HepG2 (cell line): Measurements from ENCODE around the gene LRRN3. TPM values are rescaled to one million over a fixed set of nuclear protein-coding genes. Genes with fewer than 3 reads are reported as not detected.

Source experiments
- ATAC-seq: fragments of 200-7000 bp; cut with Tn5 transposase; 3 replicates; pipeline ENCODE4 v1.9.1; 2020; ENCODE audit warnings: mild to moderate bottlenecking, moderate library complexity
- BruUV-seq: library from RNA; stranded (reverse); fragments of 400-500 nt; replicated peaks from 2 replicates; lab custom pipeline; 2021; lab: Mats Ljungman, UMichigan
- CTCF ChIA-PET: fragments of 300-600 bp; formaldehyde crosslinking; extraction: SDS; loops from one replicate; lab custom pipeline; 2021; ENCODE audit warnings: low total read pairs, inconsistent platforms, low intra/inter-chr PET ratio; lab: Yijun Ruan, JAX
- POLR2A ChIA-PET: fragments of 350-600 bp; sonication (Branson Sonifier 250); formaldehyde crosslinking; loops from one replicate; lab custom pipeline; 2020; ENCODE audit warnings: antibody characterized with exemption, inconsistent platforms; lab: Yijun Ruan, JAX
- DNase-seq: peaks from one replicate; pipeline ENCODE4 v3.0.0-alpha.2; 2015; ENCODE audit warnings: low spot score
- FAIRE-seq: peaks from 3 replicates; lab custom pipeline; 2011; peaks lifted over from hg19 to GRCh38; lab: Jason Lieb, UNC
- H2AFZ ChIP-seq: one replicate; pipeline ENCODE4 v1.6.1; 2011; ENCODE audit warnings: low read length, inconsistent platforms
- H3K27ac ChIP-seq: fragments of 300-600 bp; 3 replicates; pipeline ENCODE4 v1.8.0; 2011; ENCODE audit warnings: mixed run types, mild to moderate bottlenecking, mixed read lengths, low read length, inconsistent platforms; ENCODE audit not compliant: insufficient read depth; ENCODE audit errors: extremely low read length
- H3K27me3 ChIP-seq, 2 experiments: fragments of 200-600 bp in 1 of 2; 2 replicates in 1 of 2; 3 replicates in 1 of 2; pipeline versions ENCODE4 v1.6.0 to v1.8.0; 2011; ENCODE audit warnings: low read length in 2 of 2, mild to moderate bottlenecking in 2 of 2, moderate library complexity in 2 of 2, inconsistent platforms in 1 of 2; ENCODE audit not compliant: insufficient read depth in 2 of 2, control insufficient read depth in 1 of 2
- H3K36me3 ChIP-seq, 2 experiments: fragments of 200-600 bp in 1 of 2; replicated peaks in 1 of 2; 2 replicates in 1 of 2; 3 replicates in 1 of 2; pipeline versions ENCODE4 v1.5.1 to v1.8.0; 2011; ENCODE audit warnings: low read length in 2 of 2, inconsistent platforms in 1 of 2; ENCODE audit not compliant: insufficient read depth in 2 of 2, control insufficient read depth in 1 of 2
- H3K4me1 ChIP-seq: 2 replicates; pipeline ENCODE4 v1.5.1; 2012; ENCODE audit warnings: low read length, inconsistent platforms; ENCODE audit not compliant: insufficient read depth
- H3K4me2 ChIP-seq: 2 replicates; pipeline ENCODE4 v1.6.0; 2011; ENCODE audit warnings: low read depth, low read length, inconsistent platforms
- H3K4me3 ChIP-seq, 3 experiments: fragments of 200-600 bp in 1 of 3; sonication (generic), shearing (Covaris generic) in 1 of 3; replicated peaks in 1 of 3; 2 replicates each; pipeline ENCODE4 v1.5.1; 2011 to 2016; ENCODE audit warnings: low read length in 3 of 3, inconsistent platforms in 2 of 3, low read depth in 2 of 3, mild to moderate bottlenecking in 2 of 3, control low read depth in 1 of 3, mixed read lengths in 1 of 3; ENCODE audit not compliant: insufficient read depth in 1 of 3
- H3K79me2 ChIP-seq: one replicate; pipeline ENCODE4 v1.6.1; 2011; ENCODE audit warnings: low read length, inconsistent platforms; ENCODE audit not compliant: insufficient read depth
- H3K9ac ChIP-seq: 2 replicates; pipeline ENCODE4 v1.6.0; 2011; ENCODE audit warnings: mild to moderate bottlenecking, low read depth, low read length, inconsistent platforms; ENCODE audit not compliant: insufficient read depth
- H3K9me3 ChIP-seq: 2 replicates; pipeline ENCODE4 v1.5.1; 2012; ENCODE audit warnings: mild to moderate bottlenecking, low read length
- H4K20me1 ChIP-seq: 2 replicates; pipeline ENCODE4 v1.6.0; 2011; ENCODE audit warnings: inconsistent platforms, mild to moderate bottlenecking, low read length, moderate library complexity; ENCODE audit not compliant: insufficient read depth
- ELF1 ChIP-seq: sonication (generic); formaldehyde crosslinking; IDR thresholded peaks from 2 replicates; pipeline ENCODE4 v1.4.0; 2020; ENCODE audit warnings: missing genetic modification reagents
- HNF4A ChIP-seq: sonication (generic); formaldehyde crosslinking; IDR thresholded peaks from 2 replicates; pipeline ENCODE4 v1.4.0; 2020; ENCODE audit warnings: missing genetic modification reagents
- MLX ChIP-seq: IDR thresholded peaks from 2 replicates; pipeline ENCODE4 v1.6.1; 2016
- NFE2L2 ChIP-seq: fragments of 150-350 bp; IDR thresholded peaks from 2 replicates; pipeline ENCODE4 v1.6.1; 2014; ENCODE audit warnings: low read length
- SNAI1 ChIP-seq: sonication (generic); formaldehyde crosslinking; IDR thresholded peaks from 2 replicates; pipeline ENCODE4 v1.5.0; 2020; ENCODE audit warnings: mild to moderate bottlenecking, missing genetic modification reagents, borderline replicate concordance
- SPEN ChIP-seq: sonication (generic); formaldehyde crosslinking; IDR thresholded peaks from 2 replicates; pipeline ENCODE4 v1.5.1; 2020; ENCODE audit warnings: low read depth, mild to moderate bottlenecking, missing genetic modification reagents
- ZBTB4 ChIP-seq: sonication (generic); formaldehyde crosslinking; IDR thresholded peaks from 2 replicates; pipeline ENCODE4 v1.4.0; 2020; ENCODE audit warnings: missing genetic modification reagents, mild to moderate bottlenecking, borderline replicate concordance
- ZNF589 ChIP-seq: sonication (generic); formaldehyde crosslinking; conservative IDR thresholded peaks from 2 replicates; pipeline ENCODE4 v1.8.0; 2022; ENCODE audit warnings: mild to moderate bottlenecking, moderate library complexity, missing genetic modification reagents
- ZUFSP ChIP-seq: sonication (generic); formaldehyde crosslinking; IDR thresholded peaks from 2 replicates; pipeline ENCODE4 v1.9.0; 2021; ENCODE audit warnings: missing genetic modification reagents, mild to moderate bottlenecking, borderline replicate concordance
- WGBS: methylation state at CpG from one replicate; pipeline ENCODE4 v1.1.6; 2017; ENCODE audit warnings: low lambda C conversion rate; 5-methylcytosine and 5-hydroxymethylcytosine counted together
- in situ Hi-C: cut with HindIII; loops from 2 replicates; pipeline ENCODE4 v1.10.0; 2017; ENCODE audit warnings: low pct_unique_long_range_greater_than_20kb; ENCODE audit not compliant: extremely low pct_ligation_motif_present
- intact Hi-C: fragments of 100-400 bp; cut with micrococcal nuclease; formaldehyde crosslinking; loops from one replicate; pipeline ENCODE4 v1.10.0; 2022; ENCODE audit not compliant: unreplicated experiment
- polyA plus RNA-seq, 8 experiments: library from polyadenylated mRNA; depleted of rRNA in 3 of 8; stranded (reverse) in 7 of 8; unstranded in 1 of 8; fragments of >200 nt; fragmentation: Illumina TruSeq in 4 of 8; extraction: Trizol in 4 of 8; gene quantifications; 2 replicates each; pipeline versions ENCODE4 v1.2.1 to v1.2.3, GENCODE V29; 2011 to 2016; ENCODE audit warnings: low read depth in 4 of 8, missing spikeins in 1 of 8, mixed read lengths in 1 of 8; ENCODE audit not compliant: insufficient read depth in 1 of 8
- total RNA-seq, 5 experiments: library from RNA; depleted of rRNA; stranded (reverse); fragments of >200 nt; fragmentation: Illumina TruSeq; extraction: Trizol; gene quantifications; 2 replicates each; pipeline ENCODE4 v1.2.3, GENCODE V29; 2016; ENCODE audit warnings: low read depth in 1 of 5

Gene LRRN3
- total and polyA plus RNA-seq, 2 of the 13 experiments (the other 11 are each of a cell fraction or from before 2014, with no cell fraction given), result 0.07 TPM; not detected in 1

GRCh38 chr7:111083413-111083812 is 7.5 kb upstream of the LRRN3 start:
- no TSS peak for BruUV-seq
- no peak for TF ChIP-seq MLX (CRISPR knock-in tag)
- TF ChIP-seq SPEN (CRISPR knock-in tag), result no peak
- TF ChIP-seq SNAI1 (CRISPR knock-in tag), result no peak
- TF ChIP-seq ELF1, result no peak
- no peak for TF ChIP-seq NFE2L2
- TF ChIP-seq HNF4A, result no peak
- TF ChIP-seq ZBTB4 (CRISPR knock-in tag), result no peak
- TF ChIP-seq ZNF589 (CRISPR knock-in tag), result no peak
- TF ChIP-seq ZUFSP (CRISPR knock-in tag), result no peak
- TF ChIP-seq, all 625 proteins: peak for 0
- H2AFZ ChIP-seq, result no peak overlapping the region
- no peak overlapping the region for H3K4me3 ChIP-seq
- ATAC-seq (no peak), FAIRE-seq (no peak), DNase-seq (no peak)
- no peak overlapping the region for H3K27ac ChIP-seq
- H3K36me3 ChIP-seq, result no peaks in the 10 kb centered on the region
- H3K4me2 ChIP-seq, result no peak overlapping the region
- ChIA-PET POLR2A (no interaction called here), CTCF (no interaction called here)
- peaks cover 6% of the 10 kb centered on the region for H3K4me1 ChIP-seq
- no peaks in the 10 kb centered on the region for H4K20me1 ChIP-seq
- intact Hi-C loops (no loop called here), in situ Hi-C loops (loop anchor here (25.0 kb wide), 2 partner anchors 654 to 996 kb away; no protein-coding TSS in a partner anchor)
- no peak overlapping the region for H3K9ac ChIP-seq
- H3K9me3 ChIP-seq, result no peaks in the 10 kb centered on the region
- no peaks in the 10 kb centered on the region for H3K27me3 ChIP-seq
- H3K79me2 ChIP-seq, result no peaks in the 10 kb centered on the region
- WGBS, result 57% methylated on average over 5 of the region's 5 CpGs
